GM12891 (cell line): ENCODE results near the gene TPGS1.

ENCODE experiments used
- POLR2A ChIP-seq: IDR thresholded peaks from 2 replicates; pipeline ENCODE4 v1.6.1; 2011; ENCODE audit warnings: low read depth, low read length, control low read depth
- POLR2AphosphoS5 ChIP-seq: IDR thresholded peaks from 2 replicates; pipeline ENCODE4 v1.6.1; 2011; ENCODE audit warnings: low read depth, low read length, control low read depth

DNA sequence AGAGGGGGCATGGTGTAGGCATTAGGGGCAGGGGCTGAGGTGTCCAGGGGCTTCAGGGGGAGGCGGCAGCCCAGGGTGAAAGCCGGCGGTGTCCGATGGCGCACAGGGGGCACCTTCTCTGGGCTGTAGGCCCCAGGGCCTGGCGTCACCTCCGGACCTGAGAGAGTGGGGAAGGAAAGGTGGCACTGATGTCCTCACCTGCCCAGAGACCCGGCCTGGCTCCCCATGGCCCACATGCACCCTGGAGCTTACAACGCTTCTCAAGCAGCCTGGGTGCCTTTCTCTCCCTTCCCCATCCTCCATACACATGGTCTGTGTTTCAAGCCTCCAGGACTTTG lies 43.1 kb upstream of the TPGS1 start:
- TF ChIP-seq POLR2A = no peak
- no peak for TF ChIP-seq POLR2AphosphoS5
